ENCODE data around the gene SLC23A1. TPM values are rescaled to one million over a fixed set of nuclear protein-coding genes. Genes with fewer than 3 reads are reported as not detected.

SLC23A1 gene
- total RNA-seq, 1 donor from 2014 or later = 35.5 TPM

Other genes starting within 250 kb of the SLC23A1 start
- gene SIL1, start 184.9 kb downstream of the SLC23A1 start, total RNA-seq = 90.6 TPM
- 39.2 TPM for gene MATR3, start 89.6 kb downstream of the SLC23A1 start, total RNA-seq
- gene PAIP2, start 41.4 kb downstream of the SLC23A1 start, total RNA-seq = 31.6 TPM
- 0.96 TPM for gene MZB1, start 6.6 kb upstream of the SLC23A1 start, total RNA-seq
- gene PROB1, start 11.8 kb upstream of the SLC23A1 start, total RNA-seq = 0.75 TPM
- gene SPATA24, start 20.8 kb upstream of the SLC23A1 start, total RNA-seq = 2.2 TPM
- gene DNAJC18, start 56.2 kb upstream of the SLC23A1 start, total RNA-seq = 0.63 TPM
- gene ECSCR, start 79.4 kb upstream of the SLC23A1 start, total RNA-seq = 2.0 TPM
- not detected for gene SMIM33, start 87.7 kb upstream of the SLC23A1 start, total RNA-seq
- 8.0 TPM for gene STING1, start 99.5 kb upstream of the SLC23A1 start, total RNA-seq
- 34.4 TPM for gene UBE2D2, start 178.0 kb upstream of the SLC23A1 start, total RNA-seq

All from left lobe of liver (tissue), 1 donor.